Spleen (tissue), 7 donors: ENCODE results near the gene C14orf93.
"Not testable (repeated sequence)": the region's sequence is repeated elsewhere in the genome, so short reads cannot be mapped to it uniquely, and the experiment has no call there.

ENCODE experiments used
- POLR2A ChIP-seq, 3 donors: fragments of 450-650 bp; IDR thresholded peaks; one replicate each; pipeline ENCODE4 v1.5.1; 2017; ENCODE audit warnings: antibody characterized with exemption in 3 of 3, mild to moderate bottlenecking in 1 of 3
- POLR2AphosphoS5 ChIP-seq, 3 donors: sonication (generic); formaldehyde crosslinking; IDR thresholded peaks; one replicate each; pipeline ENCODE4 v1.5.1; 2017; ENCODE audit warnings: antibody characterized with exemption in 3 of 3
- TF ChIP-seq, protein P1 (sequence below), 11 experiments: fragments of 200-600 bp in 7 of 11; fragments of 450-650 bp in 4 of 11; sonication (generic) in 4 of 11; IDR thresholded peaks in 8 of 11; conservative IDR thresholded peaks in 3 of 11; 1 replicate in 7 of 11; 2 replicates in 4 of 11; pipeline versions ENCODE4 v1.4.0 to v1.8.0; 2016 to 2021; ENCODE audit warnings: antibody characterized with exemption in 11 of 11, inconsistent platforms in 4 of 11, mild to moderate bottlenecking in 1 of 11
- donor health status: DM: no; HTN: no; CAD: no; lungs with moderate emphysema.
- donor health status: DM: no; HTN: no; CAD: no.
- donor health status: DM: no; HTN: no; CAD: no.

DNA sequence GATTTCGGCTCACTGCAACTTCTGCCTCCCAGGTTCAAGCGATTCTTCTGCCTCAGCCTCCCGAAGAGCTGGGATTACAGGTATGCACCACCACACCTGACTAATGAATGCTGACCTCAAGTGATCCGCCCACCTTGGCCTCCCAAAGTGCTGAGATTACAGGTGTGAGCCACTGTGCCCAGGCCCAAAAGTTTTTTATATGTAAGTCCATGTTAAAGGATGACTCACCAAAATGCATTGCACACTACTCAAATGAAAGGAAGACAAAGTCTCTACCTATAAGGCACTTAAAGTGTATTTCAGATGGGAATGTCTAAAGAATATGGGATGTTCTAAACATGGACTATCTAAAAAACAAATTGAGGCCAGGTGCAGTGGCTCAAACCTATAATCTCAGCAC, 5.7 kb downstream of the C14orf93 start:
- TF ChIP-seq, protein P1, sequence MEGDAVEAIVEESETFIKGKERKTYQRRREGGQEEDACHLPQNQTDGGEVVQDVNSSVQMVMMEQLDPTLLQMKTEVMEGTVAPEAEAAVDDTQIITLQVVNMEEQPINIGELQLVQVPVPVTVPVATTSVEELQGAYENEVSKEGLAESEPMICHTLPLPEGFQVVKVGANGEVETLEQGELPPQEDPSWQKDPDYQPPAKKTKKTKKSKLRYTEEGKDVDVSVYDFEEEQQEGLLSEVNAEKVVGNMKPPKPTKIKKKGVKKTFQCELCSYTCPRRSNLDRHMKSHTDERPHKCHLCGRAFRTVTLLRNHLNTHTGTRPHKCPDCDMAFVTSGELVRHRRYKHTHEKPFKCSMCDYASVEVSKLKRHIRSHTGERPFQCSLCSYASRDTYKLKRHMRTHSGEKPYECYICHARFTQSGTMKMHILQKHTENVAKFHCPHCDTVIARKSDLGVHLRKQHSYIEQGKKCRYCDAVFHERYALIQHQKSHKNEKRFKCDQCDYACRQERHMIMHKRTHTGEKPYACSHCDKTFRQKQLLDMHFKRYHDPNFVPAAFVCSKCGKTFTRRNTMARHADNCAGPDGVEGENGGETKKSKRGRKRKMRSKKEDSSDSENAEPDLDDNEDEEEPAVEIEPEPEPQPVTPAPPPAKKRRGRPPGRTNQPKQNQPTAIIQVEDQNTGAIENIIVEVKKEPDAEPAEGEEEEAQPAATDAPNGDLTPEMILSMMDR (IDR thresholded peaks at IDR 0.05 in 8 of 11, conservative IDR thresholded peaks at IDR 0.05 in 3 of 11) = not testable (repeated sequence)
- TF ChIP-seq POLR2A, POLR2AphosphoS5 (IDR thresholded peaks at IDR 0.05): not testable (repeated sequence)
